ENCODE results near the gene PPP2R3B.

PPP2R3B gene

GRCh38 chrX:370244-370962, 16.3 kb downstream of the PPP2R3B start:
- DNase-seq: no peak

GRCh38 chrX:369563-370101, 17.1 kb downstream of the PPP2R3B start:
- no peak for DNase-seq

- DNase-seq: no peak
Observed at GRCh38 chrX:368811-369562, 17.7 kb downstream of the PPP2R3B start.

- no peak for DNase-seq
Observed at GRCh38 chrX:367866-368265, 18.8 kb downstream of the PPP2R3B start.

GRCh38 chrX:367349-367748, 19.4 kb downstream of the PPP2R3B start:
- no peak for DNase-seq

GRCh38 chrX:363621-364375, 22.9 kb downstream of the PPP2R3B start:
- no peak for DNase-seq

- no peak for DNase-seq
Observed at GRCh38 chrX:362937-363620, 23.6 kb downstream of the PPP2R3B start.

GRCh38 chrX:362351-362750, 24.4 kb downstream of the PPP2R3B start:
- DNase-seq: no peak

- no peak for DNase-seq
Observed at GRCh38 chrX:361231-362145, 25.2 kb downstream of the PPP2R3B start.

GRCh38 chrX:360496-361150, 26.1 kb downstream of the PPP2R3B start:
- no peak for DNase-seq

GRCh38 chrX:358651-359143, 28.0 kb downstream of the PPP2R3B start:
- DNase-seq: no peak

GRCh38 chrX:357693-358471, 28.8 kb downstream of the PPP2R3B start:
- no peak for DNase-seq

GRCh38 chrX:357035-357692, 29.5 kb downstream of the PPP2R3B start:
- no peak for DNase-seq

GRCh38 chrX:356385-357034, 30.2 kb downstream of the PPP2R3B start:
- no peak for DNase-seq

GRCh38 chrX:355329-356050, 31.2 kb downstream of the PPP2R3B start:
- no peak for DNase-seq

- no peak for DNase-seq
Observed at GRCh38 chrX:353566-354535, 32.9 kb downstream of the PPP2R3B start.

Data from NCI-H510A (cell line).